Pancreas (tissue), 10 donors: ENCODE results near the gene METRN. TPM values are rescaled to one million over a fixed set of nuclear protein-coding genes. Genes with fewer than 3 reads are reported as not detected.

ENCODE experiments used
- ATAC-seq, 4 donors: fragments of 200-7000 bp; cut with Tn5 transposase; one replicate each; pipeline versions ENCODE4 v1.8.0 to v1.9.1; 2020; ENCODE audit warnings: mild to moderate bottlenecking in 4 of 4, moderate library complexity in 4 of 4
- DNase-seq, 6 donors: peaks; one replicate each; pipeline ENCODE4 v3.0.0-alpha.2; 2020
- FAIRE-seq: peaks from 2 replicates; lab custom pipeline; 2012; peaks lifted over from hg19 to GRCh38; lab: Jason Lieb, UNC
- H3K27ac ChIP-seq, 4 donors: fragments of 200-600 bp; sonication (generic); 1 replicate in 3 of 4; 2 replicates in 1 of 4; pipeline versions ENCODE4 v1.5.0 to v1.8.0; 2020
- H3K27me3 ChIP-seq, 4 donors: fragments of 200-600 bp; one replicate each; pipeline ENCODE4 v1.8.0; 2021
- H3K36me3 ChIP-seq, 3 donors: fragments of 200-600 bp; sonication (generic) in 1 of 3; one replicate each; pipeline versions ENCODE4 v1.5.0 to v1.8.0; 2020 to 2021
- H3K4me1 ChIP-seq, 3 donors: fragments of 200-600 bp; one replicate each; pipeline ENCODE4 v1.8.0; 2021
- H3K4me3 ChIP-seq, 4 donors: fragments of 200-600 bp; sonication (generic) in 2 of 4; one replicate each; pipeline versions ENCODE4 v1.5.0 to v1.8.0; 2020 to 2021
- H3K9me3 ChIP-seq, 4 donors: fragments of 200-600 bp; one replicate each; pipeline ENCODE4 v1.8.0; 2021
- CTCF ChIP-seq, 4 donors: fragments of 200-600 bp; sonication (generic) in 3 of 4; IDR thresholded peaks; one replicate each; pipeline versions ENCODE4 v1.5.0 to v1.8.0; 2021; ENCODE audit warnings: antibody characterized with exemption in 4 of 4
- WGBS, 2 donors: extraction: QIAGEN DNeasy Blood & Tissue Kit; methylation state at CpG; one replicate each; pipeline ENCODE4 v1.1.7; 2013; 5-methylcytosine and 5-hydroxymethylcytosine counted together
- intact Hi-C, 3 donors: fragments of 100-400 bp; cut with DNase I; formaldehyde crosslinking; loops; one replicate each; pipeline versions ENCODE4 v1.11.1 to v1.14.2; 2022
- polyA plus RNA-seq, 2 donors: library from polyadenylated mRNA; stranded (reverse); fragments of 200-250 nt; gene quantifications; one replicate each; pipeline ENCODE4 v1.2.3, GENCODE V29; 2013
- total RNA-seq, 6 donors: library from RNA; stranded (reverse); fragmentation: NEBNext Ultra II Directional in 4 of 6; extraction: Animal tissue kit (Norgen Biotek cat#: 25700) in 4 of 6; gene quantifications; one replicate each; pipeline versions ENCODE4 v1.2.1 to v1.2.4, GENCODE V29; 2021 to 2023
- donor health status: healthy with polysubstance abuse.
- donor health status: DM: no; HTN: no; CAD: no; lungs with moderate emphysema.
- donor health status: DM: no; HTN: no; CAD: no.
- donor health status: control.
- donor health status: control.
- donor health status: Bipolar disorder and iron deficiency.
- donor health status: DM: yes; HTN: yes; CAD: no.
- donor health status: DM: no; HTN: no; CAD: no.
- donor health status: DM: no; HTN: no; CAD: no.
- donor health status: DM: yes; HTN: yes; CAD: no.

Gene METRN
- total and polyA plus RNA-seq, 8 donors: 27.6 to 82.0 (median 42.2) TPM

- Histone ChIP-seq H3K27ac (no peak overlapping the region), H3K9me3 (no peaks in the 10 kb centered on the region), H3K27me3 (peaks cover 0 to 46% (median 14%) of the 10 kb centered on the region in 4 donors), H3K4me3 (no peak overlapping the region), H3K36me3 (no peaks in the 10 kb centered on the region), H3K4me1 (no peaks in the 10 kb centered on the region)
- WGBS, 2 donors: 68 to 70% methylated on average over 10 to 12 of the region's 12 CpGs
- no peak for TF ChIP-seq CTCF (IDR thresholded peaks at IDR 0.05)
- DNase-seq: no peak
- intact Hi-C loops: loop anchor here in 1 of 3 donors (10.0 kb wide), 1 partner anchor 81 kb away; the partner anchor contains the start of genes CHTF18 and RPUSD1
- FAIRE-seq: no peak
- no peak for ATAC-seq
Observed at GRCh38 chr16:703406-703805, 11.5 kb upstream of the METRN start.

- ATAC-seq: no peak
- peaks cover 0 to 46% (median 14%) of the 10 kb centered on the region in 4 donors for H3K27me3 ChIP-seq
Observed at GRCh38 chr16:704047-704446, 10.9 kb upstream of the METRN start.

GRCh38 chr16:704552-705380 is 10.2 kb upstream of the METRN start:
- ATAC-seq: peak in 2 of 4 donors; percentile 10 to 14
- Histone ChIP-seq H3K9me3 (no peaks in the 10 kb centered on the region), H3K4me1 (no peaks in the 10 kb centered on the region), H3K27me3 (peaks cover 0 to 46% (median 14%) of the 10 kb centered on the region in 4 donors), H3K4me3 (peak overlapping the region in 1 of 4 donors; percentile 4), H3K36me3 (no peaks in the 10 kb centered on the region), H3K27ac (no peak overlapping the region)
- TF ChIP-seq CTCF (IDR thresholded peaks at IDR 0.05): no peak
- intact Hi-C loops: loop anchor here in 1 of 3 donors (10.0 kb wide), 1 partner anchor 80 kb away; the partner anchor contains the start of genes CHTF18 and RPUSD1
- 10% methylated on average over 36 to 50 of the region's 50 CpGs for WGBS, 2 donors
- no peak for DNase-seq
- FAIRE-seq: no peak

More at GRCh38 chr16:704047-704446, 10.9 kb upstream of the METRN start:
- Histone ChIP-seq H3K27ac (no peak overlapping the region), H3K36me3 (no peaks in the 10 kb centered on the region), H3K9me3 (no peaks in the 10 kb centered on the region), H3K4me3 (no peak overlapping the region), H3K4me1 (no peaks in the 10 kb centered on the region)
- FAIRE-seq (no peak), DNase-seq (no peak)
- intact Hi-C loops: loop anchor here in 1 of 3 donors (10.0 kb wide), 1 partner anchor 81 kb away; the partner anchor contains the start of genes CHTF18 and RPUSD1
- WGBS, 2 donors: 48 to 70% methylated on average over 7 of the region's 7 CpGs
- no peak for TF ChIP-seq CTCF (IDR thresholded peaks at IDR 0.05)

GRCh38 chr16:705431-706188 is 9.3 kb upstream of the METRN start, which contains the start of gene FBXL16:
Gene FBXL16 (minus strand): TSS chr16:705801. CDS start chr16:697405, 8,396 bp downstream.
- Histone ChIP-seq H3K4me3 (peak within 1 kb of the TSS in 1 of 4 donors; percentile 4), H3K9me3 (no peaks in the 10 kb centered on the region), H3K36me3 (no peaks in the 10 kb centered on the region), H3K4me1 (no peaks in the 10 kb centered on the region), H3K27ac (no peak within 1 kb of the TSS), H3K27me3 (peaks cover 0 to 39% (median 11%) of the 10 kb centered on the region in 4 donors)
- intact Hi-C loops: loop anchor here in 1 of 3 donors (10.0 kb wide), 1 partner anchor 79 kb away; the partner anchor contains the start of genes CHTF18 and RPUSD1
- 1% methylated on average over 32 to 114 of the region's 115 CpGs for WGBS, 2 donors
- no peak for FAIRE-seq
- ATAC-seq: peak in 3 of 4 donors; percentile 4 to 33 (median 28)
- DNase-seq: no peak
- no peak for TF ChIP-seq CTCF (IDR thresholded peaks at IDR 0.05)
